ENCODE results near the gene PPP4R1. TPM values are rescaled to one million over a fixed set of nuclear protein-coding genes. Genes with fewer than 3 reads are reported as not detected.

Gene PPP4R1
- 39.2 to 41.4 TPM (median 39.7 TPM) in 5 replicates for total RNA-seq (2022; extraction: Qiagen RNA extraction)

GRCh38 chr18:9614401-9615279 lies at the start of gene PPP4R1:
Gene PPP4R1, minus strand, starts transcription at chr18:9614559. Its CDS starts 75 bp downstream, at chr18:9614484.

Other genes with a start within 250 kb of the PPP4R1 start
- 26.5 to 31.4 TPM (median 29.3 TPM) in 5 replicates for gene RALBP1, start 139.0 kb downstream of the PPP4R1 start, total RNA-seq (2022; extraction: Qiagen RNA extraction)
- gene RAB31, start 93.7 kb upstream of the PPP4R1 start, total RNA-seq (2022; extraction: Qiagen RNA extraction): 18.1 to 24.3 TPM (median 22.0 TPM) in 5 replicates